ENCODE data around the gene RASGRP3.
A peak's percentile ranks its signal among the peaks of the same experiment; 100 is the strongest.
"Not testable (repeated sequence)": the region's sequence is repeated elsewhere in the genome, so short reads cannot be mapped to it uniquely, and the experiment has no call there.

The RASGRP3 gene

GRCh38 chr2:33443274-33443829, 33.1 kb upstream of the RASGRP3 start:
- Mint-ChIP-seq H3K27ac (no peak overlapping the region), H3K27me3 (peaks cover 1% of the 10 kb centered on the region), H3K4me1 (no peaks in the 10 kb centered on the region), H3K9me3 (no peaks in the 10 kb centered on the region), H3K4me3 (no peak overlapping the region), H3K36me3 (ENCODE audit: low read depth) (no peaks in the 10 kb centered on the region)
- DNase-seq (no peak), ATAC-seq (no peak)

GRCh38 chr2:33444967-33445366, 31.5 kb upstream of the RASGRP3 start:
- H3K4me1 Mint-ChIP-seq = no peaks in the 10 kb centered on the region
- H3K36me3 Mint-ChIP-seq (ENCODE audit: low read depth) = no peaks in the 10 kb centered on the region
- no peaks in the 10 kb centered on the region for H3K9me3 Mint-ChIP-seq
- DNase-seq (no peak), ATAC-seq (no peak)
- H3K4me3 Mint-ChIP-seq = no peak overlapping the region
- H3K27ac Mint-ChIP-seq = no peak overlapping the region
- no peaks in the 10 kb centered on the region for H3K27me3 Mint-ChIP-seq

GRCh38 chr2:33448220-33448899, 28.1 kb upstream of the RASGRP3 start:
- Mint-ChIP-seq H3K27me3 (no peaks in the 10 kb centered on the region), H3K9me3 (peaks cover 16% of the 10 kb centered on the region), H3K4me3 (no peak overlapping the region), H3K36me3 (ENCODE audit: low read depth) (peaks cover 4% of the 10 kb centered on the region), H3K4me1 (no peaks in the 10 kb centered on the region), H3K27ac (no peak overlapping the region)
- no peak for DNase-seq
- no peak for ATAC-seq

- H3K27ac Mint-ChIP-seq = no peak overlapping the region
- H3K9me3 Mint-ChIP-seq = peaks cover 17% of the 10 kb centered on the region
- no peak for DNase-seq
Measured at GRCh38 chr2:33451214-33451613, 25.2 kb upstream of the RASGRP3 start.

GRCh38 chr2:33451825-33452224, 24.6 kb upstream of the RASGRP3 start:
- ATAC-seq = no peak
- H3K36me3 Mint-ChIP-seq (ENCODE audit: low read depth) = peaks cover 4% of the 10 kb centered on the region
- H3K4me3 Mint-ChIP-seq = no peak overlapping the region
- no peak overlapping the region for H3K27ac Mint-ChIP-seq
- no peaks in the 10 kb centered on the region for H3K4me1 Mint-ChIP-seq
- DNase-seq = no peak
- H3K9me3 Mint-ChIP-seq = peaks cover 17% of the 10 kb centered on the region
- H3K27me3 Mint-ChIP-seq = no peaks in the 10 kb centered on the region

More at GRCh38 chr2:33451214-33451613, 25.2 kb upstream of the RASGRP3 start:
- Mint-ChIP-seq H3K4me3 (no peak overlapping the region), H3K36me3 (ENCODE audit: low read depth) (peaks cover 4% of the 10 kb centered on the region), H3K27me3 (no peaks in the 10 kb centered on the region), H3K4me1 (no peaks in the 10 kb centered on the region)
- no peak for ATAC-seq

GRCh38 chr2:33452545-33452944, 23.9 kb upstream of the RASGRP3 start:
- ATAC-seq = no peak
- Mint-ChIP-seq H3K36me3 (ENCODE audit: low read depth) (peaks cover 4% of the 10 kb centered on the region), H3K4me1 (peaks cover 2% of the 10 kb centered on the region), H3K9me3 (peaks cover 17% of the 10 kb centered on the region), H3K27ac (no peak overlapping the region), H3K27me3 (no peaks in the 10 kb centered on the region), H3K4me3 (no peak overlapping the region)
- no peak for DNase-seq

GRCh38 chr2:33453905-33454479, 22.5 kb upstream of the RASGRP3 start:
- no peaks in the 10 kb centered on the region for H3K27me3 Mint-ChIP-seq
- peaks cover 3% of the 10 kb centered on the region for H3K4me1 Mint-ChIP-seq
- H3K4me3 Mint-ChIP-seq = no peak overlapping the region
- peaks cover 17% of the 10 kb centered on the region for H3K9me3 Mint-ChIP-seq
- peaks cover 4% of the 10 kb centered on the region for H3K36me3 Mint-ChIP-seq (ENCODE audit: low read depth)
- ATAC-seq (no peak), DNase-seq (no peak)
- no peak overlapping the region for H3K27ac Mint-ChIP-seq

GRCh38 chr2:33457556-33458247, 18.7 kb upstream of the RASGRP3 start:
- H3K27me3 Mint-ChIP-seq = no peaks in the 10 kb centered on the region
- no peak for ATAC-seq
- no peak for DNase-seq
- no peaks in the 10 kb centered on the region for H3K36me3 Mint-ChIP-seq (ENCODE audit: low read depth)
- no peak overlapping the region for H3K27ac Mint-ChIP-seq
- H3K4me3 Mint-ChIP-seq = no peak overlapping the region
- peaks cover 3% of the 10 kb centered on the region for H3K4me1 Mint-ChIP-seq
- H3K9me3 Mint-ChIP-seq = peaks cover 6% of the 10 kb centered on the region

- peaks cover under 1% of the 10 kb centered on the region for H3K9me3 Mint-ChIP-seq
- no peak overlapping the region for H3K27ac Mint-ChIP-seq
- DNase-seq = no peak
- no peak for ATAC-seq
- H3K36me3 Mint-ChIP-seq (ENCODE audit: low read depth) = no peaks in the 10 kb centered on the region
- no peaks in the 10 kb centered on the region for H3K27me3 Mint-ChIP-seq
- H3K4me1 Mint-ChIP-seq = peaks cover 3% of the 10 kb centered on the region
- no peak overlapping the region for H3K4me3 Mint-ChIP-seq
Measured at GRCh38 chr2:33458248-33458819, 18.1 kb upstream of the RASGRP3 start.

GRCh38 chr2:33459745-33460144, 16.7 kb upstream of the RASGRP3 start:
- peaks cover 3% of the 10 kb centered on the region for H3K4me1 Mint-ChIP-seq
- H3K27me3 Mint-ChIP-seq = no peaks in the 10 kb centered on the region
- no peaks in the 10 kb centered on the region for H3K36me3 Mint-ChIP-seq (ENCODE audit: low read depth)
- no peak for ATAC-seq
- H3K4me3 Mint-ChIP-seq = no peak overlapping the region
- DNase-seq = no peak
- H3K27ac Mint-ChIP-seq = no peak overlapping the region
- H3K9me3 Mint-ChIP-seq = no peaks in the 10 kb centered on the region

- H3K9me3 Mint-ChIP-seq; DNase-seq; H3K27ac Mint-ChIP-seq; H3K4me3 Mint-ChIP-seq; H3K36me3 Mint-ChIP-seq (ENCODE audit: low read depth); H3K4me1 Mint-ChIP-seq; H3K27me3 Mint-ChIP-seq; ATAC-seq: not testable (repeated sequence)
Measured at GRCh38 chr2:33462512-33462911, 13.9 kb upstream of the RASGRP3 start.

GRCh38 chr2:33467413-33467812, 9.0 kb upstream of the RASGRP3 start:
- no peaks in the 10 kb centered on the region for H3K36me3 Mint-ChIP-seq (ENCODE audit: low read depth)
- no peak overlapping the region for H3K27ac Mint-ChIP-seq
- no peaks in the 10 kb centered on the region for H3K27me3 Mint-ChIP-seq
- ATAC-seq = no peak
- H3K4me1 Mint-ChIP-seq = no peaks in the 10 kb centered on the region
- H3K9me3 Mint-ChIP-seq = no peaks in the 10 kb centered on the region
- H3K4me3 Mint-ChIP-seq = no peak overlapping the region
- no peak for DNase-seq

GRCh38 chr2:33469238-33469637, 7.2 kb upstream of the RASGRP3 start:
- DNase-seq (no peak), ATAC-seq (no peak)
- Mint-ChIP-seq H3K9me3 (no peaks in the 10 kb centered on the region), H3K27ac (no peak overlapping the region), H3K27me3 (no peaks in the 10 kb centered on the region), H3K36me3 (ENCODE audit: low read depth) (no peaks in the 10 kb centered on the region), H3K4me3 (no peak overlapping the region), H3K4me1 (peaks cover 2% of the 10 kb centered on the region)

- Mint-ChIP-seq H3K27me3 (no peaks in the 10 kb centered on the region), H3K4me3 (peak overlapping the region; percentile 92), H3K36me3 (ENCODE audit: low read depth) (no peaks in the 10 kb centered on the region), H3K27ac (peak overlapping the region; percentile 96), H3K4me1 (peaks cover 51% of the 10 kb centered on the region), H3K9me3 (no peaks in the 10 kb centered on the region)
- DNase-seq (peak; percentile 78), ATAC-seq (peak; percentile 63)
Measured at GRCh38 chr2:33475224-33476130, 972 bp upstream of the RASGRP3 start.
